NB4 (cell line): Measurements from ENCODE around the gene ARSB.

Source experiments
- CTCF ChIP-seq: IDR thresholded peaks from one replicate; pipeline ENCODE4 v1.5.1; 2012; ENCODE audit warnings: low read depth, low read length
- POLR2A ChIP-seq: IDR thresholded peaks from 2 replicates; pipeline ENCODE4 v1.6.1; 2011; ENCODE audit warnings: mild to moderate bottlenecking; ENCODE audit not compliant: insufficient read length; ENCODE audit errors: extremely low read depth

GRCh38 chr5:79020861-79021561, 35.9 kb upstream of the ARSB start:
- no peak for TF ChIP-seq POLR2A
- peak; percentile 87 for TF ChIP-seq CTCF
